Thyroid gland (tissue), 4 donors: ENCODE results near the gene SEC14L1. TPM values are rescaled to one million over a fixed set of nuclear protein-coding genes. Genes with fewer than 3 reads are reported as not detected.
A peak's percentile ranks its signal among the peaks of the same experiment; 100 is the strongest.

Source experiments
- DNase-seq, 2 donors: peaks; one replicate each; pipeline ENCODE4 v3.0.0-alpha.2; 2019
- H3K27ac ChIP-seq, 3 donors: fragments of 200-600 bp; sonication (generic); 1 replicate in 2 of 3; 2 replicates in 1 of 3; pipeline ENCODE4 v1.5.1; 2016 to 2019; ENCODE audit warnings: mild to moderate bottlenecking in 1 of 3, moderate library complexity in 1 of 3
- H3K27me3 ChIP-seq: fragments of 200-600 bp; sonication (generic); one replicate; pipeline ENCODE4 v1.5.1; 2019
- H3K36me3 ChIP-seq, 2 donors: fragments of 200-600 bp; sonication (generic); one replicate each; pipeline ENCODE4 v1.5.1; 2016 to 2019
- H3K4me1 ChIP-seq, 2 donors: fragments of 200-600 bp; sonication (generic); one replicate each; pipeline ENCODE4 v1.5.1; 2017 to 2019
- H3K4me3 ChIP-seq, 3 donors: fragments of 200-600 bp; sonication (generic); replicated peaks in 1 of 3; 1 replicate in 2 of 3; 2 replicates in 1 of 3; pipeline ENCODE4 v1.5.1; 2016; ENCODE audit warnings: mild to moderate bottlenecking in 1 of 3
- H3K9me3 ChIP-seq: fragments of 200-600 bp; sonication (generic); one replicate; pipeline ENCODE4 v1.5.1; 2017
- CTCF ChIP-seq, 6 experiments: fragments of 200-600 bp in 3 of 6; fragments of 450-650 bp in 3 of 6; sonication (generic) in 3 of 6; IDR thresholded peaks; one replicate each; pipeline ENCODE4 v1.5.1; 2016 to 2019; ENCODE audit warnings: antibody characterized with exemption in 6 of 6, mild to moderate bottlenecking in 2 of 6, inconsistent platforms in 1 of 6, moderate library complexity in 1 of 6
- POLR2A ChIP-seq, 2 donors: fragments of 450-650 bp; IDR thresholded peaks; one replicate each; pipeline ENCODE4 v1.6.1; 2017; ENCODE audit warnings: antibody characterized with exemption in 2 of 2, mild to moderate bottlenecking in 2 of 2, moderate library complexity in 1 of 2
- WGBS, 2 donors: methylation state at CpG; one replicate each; pipeline ENCODE4 v1.1.5; 2017; 5-methylcytosine and 5-hydroxymethylcytosine counted together
- intact Hi-C: fragments of 100-400 bp; cut with DNase I; formaldehyde crosslinking; loops from one replicate; pipeline ENCODE4 v1.15.1; 2023
- total RNA-seq, 4 donors: library from RNA; depleted of rRNA; stranded (reverse); fragments of >200 nt; gene quantifications; one replicate each; pipeline ENCODE4 v1.2.3, GENCODE V29; 2016

The SEC14L1 gene
- total RNA-seq, 4 donors from 2014 or later: 57.6 to 287 (median 102) TPM

- whole genome bisulfite sequencing, 2 donors: 11 to 15% methylated on average over 14 to 15 of the region's 15 CpGs
- intact Hi-C loops: no loop called here
- no peaks in the 10 kb centered on the region for H3K27me3 ChIP-seq
- no peaks in the 10 kb centered on the region for H3K36me3 ChIP-seq
- peak; percentile 77 to 86 for DNase-seq
- peaks cover 29 to 34% of the 10 kb centered on the region in 2 donors for H3K4me1 ChIP-seq
- peak overlapping the region in 1 of 3 donors; percentile 7 for H3K4me3 ChIP-seq
- peak overlapping the region; percentile 79 to 95 (median 87) for H3K27ac ChIP-seq
- no peak for TF ChIP-seq CTCF (IDR thresholded peaks at IDR 0.05)
- TF ChIP-seq POLR2A (IDR thresholded peaks at IDR 0.05): peak in 1 of 2 donors; percentile 29
- no peaks in the 10 kb centered on the region for H3K9me3 ChIP-seq
Measured at GRCh38 chr17:77235370-77235941, 94.7 kb downstream of the SEC14L1 start.

DNA sequence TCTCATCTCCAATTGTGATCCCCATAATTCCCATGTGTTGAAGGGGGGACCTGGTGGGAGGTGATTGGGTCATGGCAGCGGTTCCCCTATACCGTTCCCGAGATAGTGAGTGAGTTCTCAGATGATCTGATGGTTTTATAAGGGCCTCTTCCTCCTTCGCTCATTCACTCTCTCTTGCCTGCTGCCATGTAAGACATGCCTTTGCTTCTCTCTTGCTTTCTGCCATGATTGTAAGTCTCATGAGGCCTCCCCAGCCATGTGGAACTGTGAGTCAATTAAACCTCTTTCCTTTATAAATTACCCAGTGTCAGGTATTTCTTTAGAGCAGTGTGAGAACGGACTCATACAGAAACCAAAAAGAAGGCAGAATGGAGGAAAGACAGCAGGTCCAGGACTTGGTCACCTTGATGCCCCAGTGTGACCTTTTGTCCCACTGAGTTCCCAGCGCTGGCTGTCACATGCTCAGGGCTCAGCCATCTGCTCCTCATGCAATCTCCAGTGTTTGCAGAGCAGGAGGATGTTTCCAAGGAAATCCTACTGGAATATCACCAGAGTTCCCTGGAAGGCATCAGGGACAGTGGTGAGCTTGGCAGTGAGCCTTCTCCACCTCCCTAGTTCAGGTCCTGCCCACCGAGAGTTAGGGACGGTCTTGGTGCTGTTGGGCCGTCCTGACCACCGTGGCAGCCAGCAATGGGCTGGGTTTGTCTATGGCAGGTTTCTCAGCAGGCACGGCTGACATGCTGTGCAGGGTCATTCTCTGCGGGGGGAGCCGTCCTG lies 96.7 kb downstream of the SEC14L1 start:
- Histone ChIP-seq H3K9me3 (no peaks in the 10 kb centered on the region), H3K27me3 (no peaks in the 10 kb centered on the region), H3K4me3 (no peak overlapping the region), H3K4me1 (peaks cover 29 to 34% of the 10 kb centered on the region in 2 donors), H3K36me3 (no peaks in the 10 kb centered on the region), H3K27ac (peak overlapping the region in 2 of 3 donors; percentile 3 to 95)
- WGBS, 2 donors: 81 to 88% methylated on average over 11 to 13 of the region's 13 CpGs
- TF ChIP-seq CTCF (IDR thresholded peaks at IDR 0.05) (no peak), POLR2A (IDR thresholded peaks at IDR 0.05) (no peak)
- intact Hi-C loops: no loop called here
- DNase-seq: no peak

- H3K27ac ChIP-seq: no peak overlapping the region
- H3K36me3 ChIP-seq: no peaks in the 10 kb centered on the region
- H3K4me3 ChIP-seq: no peak overlapping the region
- peaks cover 13 to 18% of the 10 kb centered on the region in 2 donors for H3K4me1 ChIP-seq
- 95 to 98% methylated on average over 13 to 15 of the region's 15 CpGs for WGBS, 2 donors
- intact Hi-C loops: no loop called here
- no peaks in the 10 kb centered on the region for H3K27me3 ChIP-seq
- H3K9me3 ChIP-seq: no peaks in the 10 kb centered on the region
- TF ChIP-seq POLR2A (IDR thresholded peaks at IDR 0.05) (no peak), CTCF (IDR thresholded peaks at IDR 0.05) (no peak)
- no peak for DNase-seq
Measured at GRCh38 chr17:77240976-77241375, 100.2 kb downstream of the SEC14L1 start.

DNA sequence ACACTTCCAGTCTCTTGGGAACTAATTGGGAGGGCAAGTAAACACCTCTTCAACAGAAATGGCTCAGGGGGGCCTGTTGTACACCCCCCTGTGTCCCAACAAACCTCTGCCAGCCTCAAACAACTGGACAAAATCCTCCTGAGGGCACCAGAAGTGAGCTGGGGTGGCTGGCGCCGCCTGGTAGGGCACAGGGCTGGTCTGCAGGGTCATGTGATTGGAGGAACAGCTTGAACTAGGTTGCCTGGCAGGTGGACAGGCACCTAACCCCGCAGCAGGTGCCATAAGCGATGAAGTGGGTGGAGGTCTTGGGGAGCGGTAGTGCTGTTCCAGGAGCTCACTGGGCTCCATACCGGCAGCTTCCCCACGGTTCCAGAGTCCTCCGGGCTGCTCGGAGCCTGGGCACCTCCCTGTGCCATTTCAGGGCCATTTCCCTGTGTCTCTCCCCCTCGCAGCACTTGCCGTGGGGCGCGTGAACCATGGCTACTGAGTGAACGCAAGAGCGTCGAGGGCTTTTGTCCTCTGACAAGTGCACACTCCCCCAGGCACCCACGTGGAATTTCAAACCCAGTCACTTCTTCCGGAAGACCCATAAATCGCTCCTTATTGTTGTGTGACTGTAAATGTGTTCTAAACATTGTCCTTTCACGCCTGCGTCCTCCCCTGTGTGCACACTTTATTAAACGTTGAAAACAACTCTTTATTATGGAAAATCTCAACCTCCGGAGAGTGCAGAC lies 101.5 kb downstream of the SEC14L1 start:
- DNase-seq: peak; percentile 36 to 39
- H3K9me3 ChIP-seq: no peaks in the 10 kb centered on the region
- WGBS, 2 donors: 66 to 71% methylated on average over 23 of the region's 23 CpGs
- H3K27me3 ChIP-seq: no peaks in the 10 kb centered on the region
- TF ChIP-seq CTCF (IDR thresholded peaks at IDR 0.05): peak in 1 of 6 experiments; percentile 16
- TF ChIP-seq POLR2A (IDR thresholded peaks at IDR 0.05): no peak
- H3K4me1 ChIP-seq: peaks cover 9 to 17% of the 10 kb centered on the region in 2 donors
- H3K27ac ChIP-seq: no peak overlapping the region
- no peak overlapping the region for H3K4me3 ChIP-seq
- intact Hi-C loops: no loop called here
- H3K36me3 ChIP-seq: no peaks in the 10 kb centered on the region
